Left ventricle myocardium inferior (tissue), 1 donor: ENCODE data around the gene RRAGC. TPM values are rescaled to one million over a fixed set of nuclear protein-coding genes. Genes with fewer than 3 reads are reported as not detected.
A peak's percentile ranks its signal among the peaks of the same experiment; 100 is the strongest.

Experiments
- DNase-seq: peaks from one replicate; pipeline ENCODE4 v3.0.0-alpha.2; 2020
- H3K27ac ChIP-seq: fragments of 200-600 bp; replicated peaks from 2 replicates; pipeline ENCODE4 v1.8.0; 2021
- H3K27me3 ChIP-seq: fragments of 200-600 bp; 2 replicates; pipeline ENCODE4 v1.8.0; 2021; ENCODE audit warnings: low read depth
- H3K36me3 ChIP-seq: fragments of 200-600 bp; 2 replicates; pipeline ENCODE4 v1.8.0; 2021
- H3K4me1 ChIP-seq: fragments of 200-600 bp; 2 replicates; pipeline ENCODE4 v1.8.0; 2021
- H3K4me3 ChIP-seq: fragments of 200-600 bp; 2 replicates; pipeline ENCODE4 v1.8.0; 2021; ENCODE audit warnings: mild to moderate bottlenecking, moderate library complexity
- H3K9me3 ChIP-seq: fragments of 200-600 bp; replicated peaks from 2 replicates; pipeline ENCODE4 v1.8.0; 2021
- CTCF ChIP-seq: fragments of 200-600 bp; IDR thresholded peaks from 2 replicates; pipeline ENCODE4 v1.8.0; 2021; ENCODE audit warnings: antibody characterized with exemption, mild to moderate bottlenecking, borderline replicate concordance
- intact Hi-C: fragments of 100-400 bp; cut with micrococcal nuclease; formaldehyde crosslinking; loops from one replicate; pipeline ENCODE4 v1.11.0; 2022
- total RNA-seq: library from RNA; stranded (reverse); fragmentation: NEBNext Ultra II Directional; extraction: Animal tissue kit (Norgen Biotek cat#: 25700); gene quantifications from one replicate; pipeline ENCODE4 v1.2.1, GENCODE V29; 2021
- donor health status: DM: no; HTN: yes; CAD: no; lungs with severe emphysema.

RRAGC gene
- total RNA-seq, 1 donor from 2014 or later, result 20.0 TPM

GRCh38 chr1:38803647-38804046 lies 55.9 kb downstream of the RRAGC start:
- H3K27ac ChIP-seq, result no peak overlapping the region
- TF ChIP-seq CTCF, result no peak
- no peaks in the 10 kb centered on the region for H3K36me3 ChIP-seq
- H3K4me1 ChIP-seq, result peaks cover 4% of the 10 kb centered on the region
- H3K9me3 ChIP-seq, result no peaks in the 10 kb centered on the region
- DNase-seq, result no peak
- intact Hi-C loops, result no loop called here
- peaks cover 84% of the 10 kb centered on the region for H3K27me3 ChIP-seq
- peak overlapping the region; percentile 52 for H3K4me3 ChIP-seq

DNA sequence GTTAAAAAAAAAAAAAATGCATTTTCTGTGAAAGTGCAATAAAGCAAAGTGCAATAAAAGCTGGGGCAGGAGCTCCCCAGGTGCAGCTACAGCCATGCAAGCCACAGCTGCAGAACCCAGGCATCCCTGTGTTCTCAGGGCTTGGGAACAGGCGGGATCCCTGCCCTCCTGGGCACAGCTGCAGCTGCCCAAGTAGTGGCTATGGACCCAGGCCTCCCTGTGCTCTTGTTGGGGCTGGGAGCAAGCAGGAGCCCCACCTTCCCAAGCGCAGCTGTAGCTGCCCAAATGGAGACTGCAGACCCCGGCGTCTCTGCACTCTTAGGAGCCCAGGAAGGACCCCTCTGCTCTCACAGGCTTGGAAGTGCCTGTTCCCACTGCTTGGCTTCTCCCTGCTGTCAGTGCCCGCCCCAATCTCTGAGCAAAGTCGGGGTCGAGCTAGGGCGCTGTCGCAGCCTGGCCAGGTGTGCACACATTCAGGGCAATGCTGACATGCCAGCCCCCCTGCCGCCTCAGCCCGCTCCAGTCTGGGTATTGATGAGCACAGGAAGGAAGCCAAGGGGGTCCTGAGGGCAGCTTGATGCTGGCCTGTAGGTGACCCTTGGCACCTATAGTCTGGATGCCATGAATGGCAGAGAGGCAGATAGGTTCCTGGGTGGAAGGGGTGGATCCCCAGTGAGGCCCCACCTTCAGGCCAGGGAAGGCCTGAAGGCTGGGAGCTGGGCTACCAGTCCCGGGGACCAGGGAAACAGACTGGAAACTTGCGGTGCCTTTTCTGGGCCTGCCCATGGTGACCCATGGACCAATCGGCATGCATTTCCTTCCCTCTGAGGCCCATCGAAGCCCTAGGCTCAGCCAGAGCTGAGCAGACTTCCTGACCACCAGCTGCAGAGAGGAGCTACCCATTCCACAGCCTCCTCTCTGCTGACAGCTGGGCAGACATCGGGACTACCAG lies 58.6 kb downstream of the RRAGC start:
- Histone ChIP-seq H3K36me3 (no peaks in the 10 kb centered on the region), H3K4me1 (peaks cover 4% of the 10 kb centered on the region), H3K27ac (no peak overlapping the region), H3K27me3 (peaks cover 70% of the 10 kb centered on the region), H3K9me3 (no peaks in the 10 kb centered on the region), H3K4me3 (no peak overlapping the region)
- intact Hi-C loops, result no loop called here
- DNase-seq, result no peak
- no peak for TF ChIP-seq CTCF

DNA sequence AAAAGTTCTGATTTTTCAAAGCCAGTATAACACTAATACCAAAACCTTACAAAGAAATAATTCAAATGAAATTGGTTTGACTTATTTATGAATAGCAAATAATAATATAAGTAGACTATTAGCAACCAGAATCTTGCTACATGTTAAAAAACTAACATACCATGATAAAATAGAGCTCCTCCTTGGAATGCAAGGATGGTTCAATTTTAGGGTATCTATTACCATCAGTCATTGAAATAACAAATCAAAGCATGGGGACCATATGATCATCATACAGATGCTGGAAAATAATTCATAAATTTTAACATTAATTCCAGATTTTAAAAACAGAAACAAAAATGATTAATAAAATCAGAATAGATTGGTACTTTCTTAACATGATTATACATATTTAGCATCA lies 66.3 kb downstream of the RRAGC start:
- Histone ChIP-seq H3K4me3 (no peak overlapping the region), H3K27me3 (peaks cover 77% of the 10 kb centered on the region), H3K9me3 (peaks cover 27% of the 10 kb centered on the region), H3K4me1 (no peaks in the 10 kb centered on the region), H3K36me3 (no peaks in the 10 kb centered on the region), H3K27ac (no peak overlapping the region)
- intact Hi-C loops, result no loop called here
- no peak for TF ChIP-seq CTCF
- no peak for DNase-seq

DNA sequence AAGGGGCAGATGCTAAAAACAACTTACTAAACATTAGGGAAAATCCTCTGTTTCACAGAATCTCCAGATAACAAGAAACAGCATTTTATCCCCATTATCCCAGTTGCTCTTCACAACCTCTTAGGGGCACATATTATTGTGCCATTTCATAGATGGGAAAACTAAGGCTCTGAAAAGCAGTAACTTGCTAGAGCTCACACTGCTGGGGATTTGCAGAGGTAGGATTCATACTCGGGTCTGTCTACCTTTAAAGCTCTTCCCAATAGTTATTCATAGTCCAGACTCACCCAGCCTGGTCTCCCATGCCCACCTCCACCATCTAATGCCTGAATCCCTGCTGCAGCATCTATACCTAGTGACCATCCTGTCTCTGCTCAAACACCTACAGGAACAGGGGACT lies 67.7 kb downstream of the RRAGC start:
- no peaks in the 10 kb centered on the region for H3K36me3 ChIP-seq
- no peaks in the 10 kb centered on the region for H3K4me1 ChIP-seq
- peaks cover 88% of the 10 kb centered on the region for H3K27me3 ChIP-seq
- H3K4me3 ChIP-seq, result no peak overlapping the region
- DNase-seq, result no peak
- peaks cover 27% of the 10 kb centered on the region for H3K9me3 ChIP-seq
- H3K27ac ChIP-seq, result no peak overlapping the region
- TF ChIP-seq CTCF, result no peak
- intact Hi-C loops, result no loop called here

- Histone ChIP-seq H3K36me3 (no peaks in the 10 kb centered on the region), H3K9me3 (peaks cover 27% of the 10 kb centered on the region), H3K27me3 (peaks cover 90% of the 10 kb centered on the region), H3K4me3 (no peak overlapping the region), H3K27ac (no peak overlapping the region), H3K4me1 (no peaks in the 10 kb centered on the region)
- DNase-seq, result no peak
- intact Hi-C loops, result no loop called here
- no peak for TF ChIP-seq CTCF
Measured at GRCh38 chr1:38791164-38791515, 68.4 kb downstream of the RRAGC start.
